Measurements from ENCODE around the gene TTC33.

DNA sequence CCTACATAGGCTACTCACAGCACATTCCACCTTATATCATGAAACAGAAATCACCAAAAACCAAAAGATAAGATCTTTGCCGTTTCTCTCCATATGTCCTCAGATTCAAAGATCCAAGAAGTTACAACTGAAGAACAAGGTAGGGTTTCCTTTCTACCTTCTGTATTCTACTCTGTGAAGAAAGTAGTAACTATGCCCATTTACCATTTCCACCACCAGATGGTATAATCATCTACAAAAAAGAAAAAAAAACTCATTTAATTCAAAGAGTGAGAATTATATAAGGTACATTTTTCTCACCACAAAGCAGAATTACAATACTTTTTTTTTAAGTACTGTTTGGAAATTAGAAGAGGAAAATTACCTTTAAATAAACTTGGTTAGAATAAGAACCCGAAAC is 248.7 kb downstream of the TTC33 start:
- TF ChIP-seq CTCF (CRISPR knock-in tag; IDR thresholded peaks at IDR 0.05) (no peak), SNAI1 (CRISPR knock-in tag; IDR thresholded peaks at IDR 0.05; ENCODE audit: borderline replicate concordance) (no peak), ZFP36 (IDR thresholded peaks at IDR 0.05; ENCODE audit: borderline replicate concordance, low read depth, low read length, partially characterized antibody) (no peak), ZNF251 (CRISPR knock-in tag; IDR thresholded peaks at IDR 0.05) (no peak), POLR2A (IDR thresholded peaks at IDR 0.05; ENCODE audit: insufficient read depth in 1 of 2, low read depth in 2 of 2, low read length in 2 of 2) (no peak), SOX6 (IDR thresholded peaks at IDR 0.05) (no peak), SOX6 (CRISPR knock-in tag; IDR thresholded peaks at IDR 0.05) (no peak)
